Measurements from ENCODE around the gene MEGF11. TPM values are rescaled to one million over a fixed set of nuclear protein-coding genes. Genes with fewer than 3 reads are reported as not detected.
"Not testable (repeated sequence)": the region's sequence is repeated elsewhere in the genome, so short reads cannot be mapped to it uniquely, and the experiment has no call there.

The MEGF11 gene
- total RNA-seq, 1 donor from 2014 or later, result not detected

DNA sequence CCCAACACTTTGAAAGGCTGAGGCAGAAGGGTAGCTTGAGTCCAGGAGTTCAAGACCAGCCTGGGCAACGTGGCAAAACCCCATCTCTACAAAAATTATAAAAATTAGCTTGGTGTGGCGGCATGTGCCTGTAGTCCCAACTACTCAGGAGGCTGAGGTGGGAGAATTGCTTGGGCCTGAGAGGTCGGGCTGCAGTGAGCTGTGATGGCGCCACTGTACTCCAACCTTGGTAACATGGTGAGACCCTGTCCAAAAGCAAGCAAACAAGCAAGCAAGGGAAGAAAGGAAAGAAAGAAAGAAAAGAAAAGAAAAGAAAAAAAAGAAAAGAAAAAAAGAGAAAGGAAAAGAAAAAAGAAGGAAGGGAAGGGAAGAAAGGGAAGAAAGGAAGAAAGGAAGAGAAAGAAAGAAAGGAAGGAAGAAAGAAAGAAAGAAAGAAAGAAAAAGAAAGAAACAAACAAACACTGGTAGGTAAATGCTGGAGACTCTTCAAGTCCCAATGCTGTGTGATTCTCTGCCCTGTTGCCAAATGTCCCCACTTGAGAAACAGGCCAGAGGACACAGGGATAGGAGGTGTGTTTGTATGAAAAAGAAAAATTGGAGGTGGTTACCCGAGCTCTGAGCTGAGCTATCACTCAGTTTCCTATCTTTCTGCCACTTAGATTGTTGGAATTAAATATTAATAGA is 263.1 kb downstream of the MEGF11 start:
- H3K4me3 Mint-ChIP-seq, result no peak overlapping the region
- H3K9me3 Mint-ChIP-seq, result no peaks in the 10 kb centered on the region
- peaks cover 23% of the 10 kb centered on the region for H3K27me3 Mint-ChIP-seq (ENCODE audit: insufficient read depth)
- no peak overlapping the region for H3K27ac Mint-ChIP-seq
- intact Hi-C loops (cut with micrococcal nuclease), result no loop called here
- no peak for DNase-seq (ENCODE audit: low spot score)
- no peaks in the 10 kb centered on the region for H3K36me3 Mint-ChIP-seq (ENCODE audit: low read depth)
- no peaks in the 10 kb centered on the region for H3K4me1 Mint-ChIP-seq (ENCODE audit: low read depth)

DNA sequence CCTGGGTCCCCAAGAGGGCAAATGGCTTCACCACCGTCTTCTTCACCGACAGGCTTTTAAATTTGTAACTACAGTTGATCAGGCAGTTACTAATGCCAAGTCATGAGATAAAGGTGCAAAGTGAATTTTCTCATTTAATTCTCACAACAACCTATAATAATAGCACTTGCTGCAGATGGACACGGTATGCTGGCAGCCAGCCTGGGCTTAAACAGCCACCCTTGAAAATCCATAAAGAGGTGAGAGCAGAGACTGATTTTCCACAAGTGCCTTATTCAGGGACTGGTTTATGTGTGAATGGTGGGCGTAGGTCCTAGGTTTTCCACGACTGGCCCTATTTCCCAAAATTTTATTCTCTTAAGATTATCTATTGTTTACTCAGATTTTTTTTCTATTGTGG is 266.4 kb downstream of the MEGF11 start:
- Mint-ChIP-seq H3K4me1 (ENCODE audit: low read depth) (no peaks in the 10 kb centered on the region), H3K9me3 (no peaks in the 10 kb centered on the region), H3K27me3 (ENCODE audit: insufficient read depth) (peaks cover 47% of the 10 kb centered on the region), H3K27ac (no peak overlapping the region), H3K36me3 (ENCODE audit: low read depth) (no peaks in the 10 kb centered on the region), H3K4me3 (no peak overlapping the region)
- intact Hi-C loops (cut with micrococcal nuclease), result loop anchor here (10.0 kb wide), 1 partner anchor 298 kb away; no protein-coding TSS in a partner anchor
- DNase-seq (ENCODE audit: low spot score), result no peak

DNA sequence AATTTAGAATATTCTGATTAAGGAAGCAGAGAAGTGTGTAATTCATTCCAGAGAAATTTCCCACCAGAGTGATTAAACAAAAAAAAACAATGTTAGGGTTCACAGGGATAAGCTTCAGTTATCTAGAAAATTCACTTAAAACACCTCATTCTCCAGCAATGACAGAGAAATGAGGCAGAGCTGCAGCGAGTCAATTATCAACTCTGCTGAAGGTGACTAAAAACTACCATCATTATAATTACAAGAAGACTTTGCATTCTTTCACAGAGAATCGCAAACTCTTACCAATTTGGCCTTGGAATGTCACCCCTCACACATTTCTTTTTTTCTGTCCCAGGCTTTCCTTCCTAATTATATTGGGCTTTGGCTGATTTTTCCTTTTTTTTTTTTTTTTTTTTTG is 267.1 kb downstream of the MEGF11 start:
- intact Hi-C loops (cut with micrococcal nuclease), result loop anchor here (10.0 kb wide), 1 partner anchor 298 kb away; no protein-coding TSS in a partner anchor
- Mint-ChIP-seq H3K4me3 (no peak overlapping the region), H3K27ac (no peak overlapping the region), H3K9me3 (no peaks in the 10 kb centered on the region), H3K4me1 (ENCODE audit: low read depth) (no peaks in the 10 kb centered on the region), H3K36me3 (ENCODE audit: low read depth) (no peaks in the 10 kb centered on the region), H3K27me3 (ENCODE audit: insufficient read depth) (peaks cover 54% of the 10 kb centered on the region)
- DNase-seq (ENCODE audit: low spot score), result no peak

DNA sequence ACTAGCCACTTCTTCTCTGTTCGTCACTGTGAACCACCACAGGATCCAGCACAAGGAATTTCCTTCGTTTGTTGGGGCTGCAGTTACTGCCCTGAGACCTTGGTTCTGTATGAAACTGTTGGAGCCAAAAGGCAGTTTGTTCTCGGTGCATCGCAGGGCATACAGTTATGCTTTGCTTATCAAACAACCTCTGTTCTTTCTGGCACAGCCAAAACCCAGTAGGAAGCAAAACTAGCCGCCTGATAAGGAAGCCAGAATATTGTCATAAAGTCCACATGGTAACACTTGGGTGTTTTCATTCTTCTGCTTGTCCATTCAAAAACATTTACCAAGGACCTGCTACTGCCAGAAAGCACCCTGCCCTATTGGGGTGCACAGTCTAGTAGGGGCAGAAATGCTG is 268.2 kb downstream of the MEGF11 start:
- no peak overlapping the region for H3K27ac Mint-ChIP-seq
- peaks cover 56% of the 10 kb centered on the region for H3K27me3 Mint-ChIP-seq (ENCODE audit: insufficient read depth)
- H3K9me3 Mint-ChIP-seq, result no peaks in the 10 kb centered on the region
- no peaks in the 10 kb centered on the region for H3K4me1 Mint-ChIP-seq (ENCODE audit: low read depth)
- intact Hi-C loops (cut with micrococcal nuclease), result loop anchor here (10.0 kb wide), 1 partner anchor 299 kb away; no protein-coding TSS in a partner anchor
- no peaks in the 10 kb centered on the region for H3K36me3 Mint-ChIP-seq (ENCODE audit: low read depth)
- no peak for DNase-seq (ENCODE audit: low spot score)
- no peak overlapping the region for H3K4me3 Mint-ChIP-seq

DNA sequence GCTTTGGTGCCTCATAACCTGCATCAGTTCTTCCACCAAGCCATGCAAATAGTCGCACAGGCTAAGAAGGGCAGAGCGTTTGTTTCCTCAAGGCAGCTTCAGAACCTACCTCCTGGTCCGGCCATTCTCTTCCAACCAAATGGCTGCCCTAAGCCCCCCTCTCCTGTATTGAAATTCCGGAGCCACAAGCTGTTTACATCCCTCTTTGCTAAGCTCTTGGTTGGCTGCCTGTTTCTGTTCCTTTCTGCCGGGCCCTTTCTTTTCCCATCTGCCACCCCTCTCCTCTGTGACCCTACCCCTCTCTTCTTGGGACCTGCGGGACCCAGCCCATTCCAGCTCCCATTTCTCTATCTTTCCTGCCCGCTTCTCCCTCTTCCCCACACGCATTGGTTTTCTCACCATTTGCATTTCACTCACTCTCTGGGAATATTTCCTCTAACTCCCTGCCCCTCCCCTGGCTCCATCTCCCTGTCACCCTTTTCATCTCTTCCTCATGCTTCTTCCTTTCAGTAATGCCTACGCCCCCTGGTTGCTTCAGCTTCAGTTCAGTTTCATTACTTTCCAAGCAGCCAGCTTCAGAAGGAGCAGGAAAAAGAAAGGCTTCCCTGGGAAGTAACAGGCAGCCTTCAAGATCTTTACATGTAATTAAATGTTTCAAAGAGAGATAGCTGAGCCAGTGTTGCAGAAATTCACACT is 270.8 kb downstream of the MEGF11 start:
- intact Hi-C loops (cut with micrococcal nuclease), result loop anchor here (5.0 to 10.0 kb wide), 2 partner anchors 115 to 302 kb away; partner anchors contain the start of gene RAB11A
- Mint-ChIP-seq H3K9me3 (no peaks in the 10 kb centered on the region), H3K27me3 (ENCODE audit: insufficient read depth) (peaks cover 59% of the 10 kb centered on the region), H3K4me3 (no peak overlapping the region), H3K4me1 (ENCODE audit: low read depth) (no peaks in the 10 kb centered on the region), H3K36me3 (ENCODE audit: low read depth) (no peaks in the 10 kb centered on the region), H3K27ac (no peak overlapping the region)
- DNase-seq (ENCODE audit: low spot score), result no peak

- Mint-ChIP-seq H3K27me3 (ENCODE audit: insufficient read depth) (peaks cover 54% of the 10 kb centered on the region), H3K4me1 (ENCODE audit: low read depth) (no peaks in the 10 kb centered on the region), H3K36me3 (ENCODE audit: low read depth) (no peaks in the 10 kb centered on the region), H3K27ac (no peak overlapping the region), H3K4me3 (peak overlapping the region; percentile 26), H3K9me3 (no peaks in the 10 kb centered on the region)
- peak; percentile 12 for DNase-seq (ENCODE audit: low spot score)
- intact Hi-C loops (cut with micrococcal nuclease), result loop anchor here (5.0 to 10.0 kb wide), 2 partner anchors 115 to 303 kb away; partner anchors contain the start of gene RAB11A
Observed at GRCh38 chr15:65981837-65982626, 271.5 kb downstream of the MEGF11 start.

GRCh38 chr15:65980824-65981456 is 272.6 kb downstream of the MEGF11 start:
- DNase-seq (ENCODE audit: low spot score), result peak; percentile 6
- peak overlapping the region; percentile 16 for H3K4me3 Mint-ChIP-seq
- no peak overlapping the region for H3K27ac Mint-ChIP-seq
- no peaks in the 10 kb centered on the region for H3K36me3 Mint-ChIP-seq (ENCODE audit: low read depth)
- intact Hi-C loops (cut with micrococcal nuclease), result loop anchor here (5.0 to 10.0 kb wide), 2 partner anchors 114 to 304 kb away; partner anchors contain the start of gene RAB11A
- H3K9me3 Mint-ChIP-seq, result no peaks in the 10 kb centered on the region
- H3K4me1 Mint-ChIP-seq (ENCODE audit: low read depth), result no peaks in the 10 kb centered on the region
- peaks cover 47% of the 10 kb centered on the region for H3K27me3 Mint-ChIP-seq (ENCODE audit: insufficient read depth)

DNA sequence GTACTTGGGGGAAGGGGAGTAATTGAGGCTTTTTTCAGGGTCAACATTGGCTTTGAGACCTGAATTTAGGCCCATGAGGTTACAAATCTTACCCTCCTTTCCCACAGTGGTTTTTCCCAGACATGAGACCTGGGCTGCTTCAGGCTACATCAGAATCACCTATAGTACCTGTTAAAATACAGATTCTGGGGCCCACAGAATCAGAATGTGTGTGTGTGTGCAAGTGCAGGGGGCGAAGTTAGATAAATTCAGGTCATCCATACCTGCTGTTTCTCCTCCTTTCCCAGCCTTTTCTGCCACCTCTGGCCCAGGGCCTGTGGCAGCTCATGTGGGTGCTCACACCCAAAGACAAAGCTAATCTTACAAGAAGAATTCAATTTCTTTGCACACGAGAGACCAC is 273.7 kb downstream of the MEGF11 start:
- no peaks in the 10 kb centered on the region for H3K9me3 Mint-ChIP-seq
- no peaks in the 10 kb centered on the region for H3K4me1 Mint-ChIP-seq (ENCODE audit: low read depth)
- H3K36me3 Mint-ChIP-seq (ENCODE audit: low read depth), result no peaks in the 10 kb centered on the region
- H3K27me3 Mint-ChIP-seq (ENCODE audit: insufficient read depth), result peaks cover 46% of the 10 kb centered on the region
- no peak overlapping the region for H3K27ac Mint-ChIP-seq
- DNase-seq (ENCODE audit: low spot score), result no peak
- no peak overlapping the region for H3K4me3 Mint-ChIP-seq
- intact Hi-C loops (cut with micrococcal nuclease), result loop anchor here (5.0 to 10.0 kb wide), 2 partner anchors 113 to 305 kb away; partner anchors contain the start of gene RAB11A

- Mint-ChIP-seq H3K9me3 (no peaks in the 10 kb centered on the region), H3K4me1 (ENCODE audit: low read depth) (no peaks in the 10 kb centered on the region), H3K36me3 (ENCODE audit: low read depth) (no peaks in the 10 kb centered on the region), H3K27ac (no peak overlapping the region), H3K27me3 (ENCODE audit: insufficient read depth) (peaks cover 44% of the 10 kb centered on the region), H3K4me3 (no peak overlapping the region)
- intact Hi-C loops (cut with micrococcal nuclease), result no loop called here
- no peak for DNase-seq (ENCODE audit: low spot score)
Observed at GRCh38 chr15:65979316-65979715, 274.2 kb downstream of the MEGF11 start.

- no peak for DNase-seq (ENCODE audit: low spot score)
- no peak overlapping the region for H3K4me3 Mint-ChIP-seq
- H3K36me3 Mint-ChIP-seq (ENCODE audit: low read depth), result no peaks in the 10 kb centered on the region
- H3K27me3 Mint-ChIP-seq (ENCODE audit: insufficient read depth), result peaks cover 39% of the 10 kb centered on the region
- intact Hi-C loops (cut with micrococcal nuclease), result no loop called here
- no peak overlapping the region for H3K27ac Mint-ChIP-seq
- no peaks in the 10 kb centered on the region for H3K9me3 Mint-ChIP-seq
- H3K4me1 Mint-ChIP-seq (ENCODE audit: low read depth), result no peaks in the 10 kb centered on the region
Observed at GRCh38 chr15:65978110-65978509, 275.4 kb downstream of the MEGF11 start.

- intact Hi-C loops (cut with micrococcal nuclease); H3K27ac Mint-ChIP-seq; H3K4me3 Mint-ChIP-seq; H3K9me3 Mint-ChIP-seq; H3K4me1 Mint-ChIP-seq (ENCODE audit: low read depth); DNase-seq (ENCODE audit: low spot score); H3K36me3 Mint-ChIP-seq (ENCODE audit: low read depth): not testable (repeated sequence)
- H3K27me3 Mint-ChIP-seq (ENCODE audit: insufficient read depth), result peaks cover 34% of the 10 kb centered on the region
Observed at GRCh38 chr15:65976196-65976595, 277.4 kb downstream of the MEGF11 start.

- Mint-ChIP-seq H3K36me3 (ENCODE audit: low read depth) (no peaks in the 10 kb centered on the region), H3K9me3 (no peaks in the 10 kb centered on the region), H3K4me3 (no peak overlapping the region), H3K4me1 (ENCODE audit: low read depth) (no peaks in the 10 kb centered on the region), H3K27me3 (ENCODE audit: insufficient read depth) (peaks cover 39% of the 10 kb centered on the region), H3K27ac (no peak overlapping the region)
- no peak for DNase-seq (ENCODE audit: low spot score)
- intact Hi-C loops (cut with micrococcal nuclease), result no loop called here
Observed at GRCh38 chr15:65971741-65971995, 281.9 kb downstream of the MEGF11 start.

Measured in activated T-helper 1 cell treated with anti-CD3 and anti-CD28 coated beads, Interleukin-12 subunit alpha, Interleukin-12 subunit beta, Interleukin-2, Interleukin-4 antibody, amounts not matched to agents 30 ng/mL and 10 ng/mL and 1 ng/mL, durations not matched to agents 14 hours and 24 hours and 36 hours (primary cell).